ENCODE data around the gene KDM5C.
"Not testable (repeated sequence)": the region's sequence is repeated elsewhere in the genome, so short reads cannot be mapped to it uniquely, and the experiment has no call there.

KDM5C gene

GRCh38 chrX:53188763-53189162 is 36.2 kb downstream of the KDM5C start:
- DNase-seq = no peak

GRCh38 chrX:53186351-53186750 is 38.7 kb downstream of the KDM5C start:
- DNase-seq = no peak

DNA sequence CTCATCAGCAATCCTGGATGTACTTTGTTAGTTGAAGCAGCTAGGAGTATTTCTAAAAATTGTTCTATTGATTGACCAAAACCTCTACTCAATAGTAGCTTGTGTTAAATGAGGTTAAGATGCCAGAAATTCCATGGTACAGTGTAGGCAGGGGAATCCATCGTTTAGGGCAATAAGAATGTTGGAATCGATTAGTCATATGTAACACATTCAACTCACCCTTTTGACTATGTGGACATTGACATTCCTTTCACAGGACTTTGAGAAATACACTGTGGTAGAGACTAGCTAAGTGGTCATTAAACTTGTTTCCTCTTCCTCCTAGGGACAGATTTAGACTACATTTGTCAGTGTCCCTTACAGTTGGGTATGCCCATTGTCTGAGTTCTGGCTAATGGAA is 40.2 kb downstream of the KDM5C start:
- DNase-seq = no peak

DNA sequence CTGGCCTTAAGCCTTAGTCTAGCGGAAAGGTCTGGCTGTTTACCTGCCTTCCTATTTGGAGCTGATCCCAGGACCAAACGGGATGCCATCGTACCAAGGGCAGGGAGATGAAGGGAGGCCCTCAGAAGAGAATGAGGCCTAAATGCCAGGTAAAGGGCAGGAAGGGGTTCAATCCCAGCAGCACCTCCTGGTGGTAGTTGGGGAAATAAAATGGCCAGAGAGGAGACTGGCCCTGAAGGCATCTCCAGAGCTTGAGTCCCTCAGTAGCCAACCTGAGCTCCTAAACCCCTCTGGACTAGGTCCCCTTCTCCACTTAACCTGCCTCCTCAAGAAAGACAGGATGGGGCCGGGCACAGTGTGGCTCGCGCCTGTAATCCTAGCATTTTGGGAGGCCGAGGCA is 53.7 kb downstream of the KDM5C start:
- DNase-seq = no peak

GRCh38 chrX:53166103-53166502 is 58.9 kb downstream of the KDM5C start:
- no peak for DNase-seq

- not testable (repeated sequence) for DNase-seq
Observed at GRCh38 chrX:53164566-53164965, 60.4 kb downstream of the KDM5C start.

GRCh38 chrX:53163436-53163835 is 61.6 kb downstream of the KDM5C start:
- DNase-seq = no peak

- no peak for DNase-seq
Observed at GRCh38 chrX:53160297-53160983, 64.6 kb downstream of the KDM5C start.

GRCh38 chrX:53159184-53159583 is 65.8 kb downstream of the KDM5C start:
- DNase-seq = no peak

- DNase-seq = no peak
Observed at GRCh38 chrX:53156207-53156596, 68.8 kb downstream of the KDM5C start.

DNA sequence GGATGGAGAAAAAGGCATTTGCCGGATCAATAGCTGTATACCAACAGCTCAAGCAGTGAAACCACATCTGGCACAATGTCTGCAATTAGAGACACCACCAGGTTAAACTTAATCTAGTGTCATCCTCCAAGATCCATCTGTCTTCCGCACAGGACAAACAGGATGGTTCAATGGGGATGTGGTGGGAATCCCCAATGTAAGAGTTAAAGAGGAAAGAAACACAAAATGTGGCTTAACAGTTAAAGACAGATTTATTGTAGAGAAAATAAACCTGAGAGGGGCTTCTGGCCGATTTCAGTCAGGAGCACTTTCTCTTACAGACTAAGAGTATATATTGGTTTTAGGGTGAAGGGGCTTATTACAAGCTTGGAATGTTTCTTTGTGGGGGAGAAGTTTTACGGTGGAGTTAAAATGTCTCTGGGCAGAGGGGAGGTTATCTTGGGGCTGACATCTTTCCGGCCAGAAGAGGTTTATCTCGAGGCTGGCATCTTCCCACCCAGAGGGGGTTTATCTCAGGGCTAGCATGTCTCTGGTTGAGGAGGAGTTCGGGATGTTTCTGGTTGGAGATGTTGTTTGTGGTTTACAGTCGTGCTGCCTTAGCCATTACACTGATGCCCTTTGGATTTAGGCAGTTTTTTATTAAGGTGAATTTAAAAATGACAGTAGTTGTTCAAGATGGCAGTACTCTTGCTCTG is 69.3 kb downstream of the KDM5C start:
- DNase-seq = no peak

- no peak for DNase-seq
Observed at GRCh38 chrX:53153581-53153980, 71.4 kb downstream of the KDM5C start.

Measured in CD4-positive, alpha-beta T cell treated with Interleukin-17A for 1 hour (primary cell).